ENCODE data around the gene ARHGAP42.

The ARHGAP42 gene

DNA sequence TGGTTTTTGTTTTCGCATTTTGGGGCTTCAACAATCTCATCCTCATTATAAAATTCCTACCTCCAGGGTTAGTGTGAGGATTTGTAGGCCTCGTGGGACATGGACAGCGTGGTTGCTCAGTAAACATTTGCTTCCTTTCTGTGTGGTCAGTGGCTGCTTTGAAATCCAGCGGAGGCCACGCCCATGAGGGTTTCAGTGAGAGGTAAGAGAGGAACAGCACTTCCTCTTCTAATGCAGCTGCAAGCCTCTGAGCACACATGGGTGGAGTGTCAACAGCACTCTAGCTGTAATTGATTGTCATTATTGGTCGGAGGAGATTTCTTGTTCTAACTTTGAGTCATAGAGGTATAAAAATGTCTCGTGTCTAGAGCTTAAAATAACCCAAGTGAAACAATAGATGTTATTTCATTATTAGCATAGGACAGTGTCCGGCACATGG, 6.0 kb upstream of the ARHGAP42 start:
- no peak overlapping the region for H3K4me3 ChIP-seq (ENCODE audit: low read depth, low read length)
- TF ChIP-seq, protein P1, sequence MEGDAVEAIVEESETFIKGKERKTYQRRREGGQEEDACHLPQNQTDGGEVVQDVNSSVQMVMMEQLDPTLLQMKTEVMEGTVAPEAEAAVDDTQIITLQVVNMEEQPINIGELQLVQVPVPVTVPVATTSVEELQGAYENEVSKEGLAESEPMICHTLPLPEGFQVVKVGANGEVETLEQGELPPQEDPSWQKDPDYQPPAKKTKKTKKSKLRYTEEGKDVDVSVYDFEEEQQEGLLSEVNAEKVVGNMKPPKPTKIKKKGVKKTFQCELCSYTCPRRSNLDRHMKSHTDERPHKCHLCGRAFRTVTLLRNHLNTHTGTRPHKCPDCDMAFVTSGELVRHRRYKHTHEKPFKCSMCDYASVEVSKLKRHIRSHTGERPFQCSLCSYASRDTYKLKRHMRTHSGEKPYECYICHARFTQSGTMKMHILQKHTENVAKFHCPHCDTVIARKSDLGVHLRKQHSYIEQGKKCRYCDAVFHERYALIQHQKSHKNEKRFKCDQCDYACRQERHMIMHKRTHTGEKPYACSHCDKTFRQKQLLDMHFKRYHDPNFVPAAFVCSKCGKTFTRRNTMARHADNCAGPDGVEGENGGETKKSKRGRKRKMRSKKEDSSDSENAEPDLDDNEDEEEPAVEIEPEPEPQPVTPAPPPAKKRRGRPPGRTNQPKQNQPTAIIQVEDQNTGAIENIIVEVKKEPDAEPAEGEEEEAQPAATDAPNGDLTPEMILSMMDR (IDR thresholded peaks at IDR 0.05; ENCODE audit: low read depth, low read length), result no peak

GRCh38 chr11:100682247-100682969, 4.7 kb upstream of the ARHGAP42 start:
- H3K4me3 ChIP-seq (ENCODE audit: low read depth, low read length), result no peak overlapping the region
- TF ChIP-seq, protein P1 (IDR thresholded peaks at IDR 0.05; ENCODE audit: low read depth, low read length), result peak; percentile 12; the same call in 1 of the 2 replicates

- H3K4me3 ChIP-seq (ENCODE audit: low read depth, low read length), result no peak overlapping the region
- TF ChIP-seq, protein P1 (IDR thresholded peaks at IDR 0.05; ENCODE audit: low read depth, low read length), result no peak
These were observed 4.0 kb upstream of the ARHGAP42 start for GRCh38 chr11:100683126-100683525.

- H3K4me3 ChIP-seq (ENCODE audit: low read depth, low read length), result no peak overlapping the region
- TF ChIP-seq, protein P1 (IDR thresholded peaks at IDR 0.05; ENCODE audit: low read depth, low read length), result no peak
These were observed 2.7 kb upstream of the ARHGAP42 start for GRCh38 chr11:100684101-100685065.

- TF ChIP-seq, protein P1 (IDR thresholded peaks at IDR 0.05; ENCODE audit: low read depth, low read length), result no peak
- H3K4me3 ChIP-seq (ENCODE audit: low read depth, low read length), result peak overlapping the region; percentile 78
These were observed 523 bp upstream of the ARHGAP42 start for GRCh38 chr11:100686476-100687053.

- peak overlapping the region; percentile 78 for H3K4me3 ChIP-seq (ENCODE audit: low read depth, low read length)
- TF ChIP-seq, protein P1 (IDR thresholded peaks at IDR 0.05; ENCODE audit: low read depth, low read length), result peak; percentile 60
These were observed 725 bp downstream of the ARHGAP42 start for GRCh38 chr11:100687630-100688395.

Data from WI38 (cell line).